ENCODE results near the gene CDH1.
A peak's percentile ranks its signal among the peaks of the same experiment; 100 is the strongest.

Gene CDH1

GRCh38 chr16:68732042-68732680 lies 4.9 kb upstream of the CDH1 start:
- no peak for DNase-seq (ENCODE audit: low read depth in 2 of 2)

GRCh38 chr16:68732741-68733399 lies 4.2 kb upstream of the CDH1 start:
- DNase-seq (ENCODE audit: low read depth in 2 of 2) = no peak

GRCh38 chr16:68733570-68733969 lies 3.5 kb upstream of the CDH1 start:
- no peak for DNase-seq (ENCODE audit: low read depth in 2 of 2)

GRCh38 chr16:68734782-68735181 lies 2.3 kb upstream of the CDH1 start:
- no peak for DNase-seq (ENCODE audit: low read depth in 2 of 2)

GRCh38 chr16:68736561-68736960 lies 531 bp upstream of the CDH1 start:
- no peak for DNase-seq (ENCODE audit: low read depth in 2 of 2)

GRCh38 chr16:68737730-68738629 lies 888 bp downstream of the CDH1 start:
- no peak for DNase-seq (ENCODE audit: low read depth in 2 of 2)

GRCh38 chr16:68739964-68740627 lies 3.0 kb downstream of the CDH1 start:
- no peak for DNase-seq (ENCODE audit: low read depth in 2 of 2)

GRCh38 chr16:68740628-68741346 lies 3.7 kb downstream of the CDH1 start:
- DNase-seq (ENCODE audit: low read depth in 2 of 2) = no peak

GRCh38 chr16:68743664-68744063 lies 6.6 kb downstream of the CDH1 start:
- DNase-seq (ENCODE audit: low read depth in 2 of 2) = no peak

- DNase-seq (ENCODE audit: low read depth in 2 of 2) = no peak
These were observed 7.7 kb downstream of the CDH1 start for GRCh38 chr16:68744744-68745280.

GRCh38 chr16:68746951-68747350 lies 9.9 kb downstream of the CDH1 start:
- no peak for DNase-seq (ENCODE audit: low read depth in 2 of 2)

- no peak for DNase-seq (ENCODE audit: low read depth in 2 of 2)
These were observed 12.3 kb downstream of the CDH1 start for GRCh38 chr16:68749432-68749831.

- no peak for DNase-seq (ENCODE audit: low read depth in 2 of 2)
These were observed 13.2 kb downstream of the CDH1 start for GRCh38 chr16:68750193-68750695.

GRCh38 chr16:68751160-68751559 lies 14.1 kb downstream of the CDH1 start:
- no peak for DNase-seq (ENCODE audit: low read depth in 2 of 2)

- DNase-seq (ENCODE audit: low read depth in 2 of 2) = peak in 1 of 2 donors; percentile 17
These were observed 15.5 kb downstream of the CDH1 start for GRCh38 chr16:68752602-68753001.

- DNase-seq (ENCODE audit: low read depth in 2 of 2) = no peak
These were observed 17.1 kb downstream of the CDH1 start for GRCh38 chr16:68754084-68754792.

- peak in 1 of 2 donors; percentile 59 for DNase-seq (ENCODE audit: low read depth in 2 of 2)
These were observed 19.3 kb downstream of the CDH1 start for GRCh38 chr16:68756239-68756915.

- DNase-seq (ENCODE audit: low read depth in 2 of 2) = no peak
These were observed 20.5 kb downstream of the CDH1 start for GRCh38 chr16:68757625-68757935.

- DNase-seq (ENCODE audit: low read depth in 2 of 2) = no peak
These were observed 22.0 kb downstream of the CDH1 start for GRCh38 chr16:68759062-68759461.
